ENCODE measurements around the gene GBP3.
"Not testable (repeated sequence)": the region's sequence is repeated elsewhere in the genome, so short reads cannot be mapped to it uniquely, and the experiment has no call there.

The GBP3 gene

DNA sequence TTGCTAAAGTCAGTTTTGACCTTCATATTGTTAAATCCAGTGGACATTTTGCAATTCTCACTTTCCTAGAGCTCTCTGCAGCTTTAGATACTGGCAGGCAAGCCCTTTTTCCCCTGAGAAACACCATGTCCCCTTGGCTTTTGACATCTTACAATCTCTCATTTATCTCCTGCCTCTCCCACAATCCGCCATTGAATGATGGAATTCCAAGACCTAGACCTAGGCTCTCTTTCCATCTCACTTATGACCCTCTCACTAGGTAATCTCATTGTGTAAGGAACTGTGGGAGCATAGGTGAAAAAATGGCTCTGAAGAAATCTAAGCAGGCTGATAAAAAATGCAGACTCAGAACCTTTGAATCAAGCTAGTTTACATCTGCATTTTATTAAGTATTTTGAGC, 32.2 kb downstream of the GBP3 start:
- Histone ChIP-seq H3K4me3 (ENCODE audit: low read length) (no peak overlapping the region), H3K4me1 (ENCODE audit: control insufficient read depth, insufficient read depth, low read length) (peaks cover 13% of the 10 kb centered on the region), H3K27me3 (ENCODE audit: control insufficient read depth, insufficient read depth, low read length) (no peaks in the 10 kb centered on the region), H3K4me2 (ENCODE audit: low read length) (no peak overlapping the region), H3K9ac (ENCODE audit: low read depth, low read length) (no peak overlapping the region), H3K9me3 (replicated peaks; ENCODE audit: low read length) (no peaks in the 10 kb centered on the region), H3K36me3 (ENCODE audit: insufficient read depth, low read length) (peaks cover 7% of the 10 kb centered on the region)

DNA sequence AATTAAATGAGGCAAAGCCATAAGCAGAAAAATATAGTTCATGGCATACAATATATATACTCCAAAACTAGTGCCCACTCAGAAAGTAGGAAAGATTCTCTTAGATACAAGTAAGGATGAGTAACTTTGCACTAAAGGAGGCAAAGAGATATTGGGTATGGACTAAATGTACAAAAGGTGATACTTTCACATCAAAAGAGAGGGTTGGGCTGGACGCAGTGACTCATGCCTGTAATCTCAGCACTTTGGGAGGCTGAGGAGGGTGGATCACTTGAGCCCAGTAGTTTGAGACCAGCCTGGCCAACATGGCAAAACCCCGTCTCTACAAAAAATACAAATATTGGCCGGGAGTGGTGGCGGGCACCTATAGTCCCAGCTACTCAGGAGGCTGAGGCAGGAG, 37.0 kb downstream of the GBP3 start:
- Histone ChIP-seq H3K27me3 (ENCODE audit: control insufficient read depth, insufficient read depth, low read length) (no peaks in the 10 kb centered on the region), H3K4me3 (ENCODE audit: low read length) (no peak overlapping the region), H3K36me3 (ENCODE audit: insufficient read depth, low read length) (peaks cover 9% of the 10 kb centered on the region), H3K4me2 (ENCODE audit: low read length) (no peak overlapping the region), H3K9ac (ENCODE audit: low read depth, low read length) (no peak overlapping the region), H3K9me3 (replicated peaks; ENCODE audit: low read length) (no peaks in the 10 kb centered on the region), H3K4me1 (ENCODE audit: control insufficient read depth, insufficient read depth, low read length) (peaks cover 28% of the 10 kb centered on the region)

GRCh38 chr1:88985032-88985431, 37.6 kb downstream of the GBP3 start:
- Histone ChIP-seq H3K27me3 (ENCODE audit: control insufficient read depth, insufficient read depth, low read length) (no peaks in the 10 kb centered on the region), H3K36me3 (ENCODE audit: insufficient read depth, low read length) (peaks cover 9% of the 10 kb centered on the region), H3K4me1 (ENCODE audit: control insufficient read depth, insufficient read depth, low read length) (peaks cover 28% of the 10 kb centered on the region), H3K4me2 (ENCODE audit: low read length) (peak overlapping the region; percentile 13), H3K9ac (ENCODE audit: low read depth, low read length) (no peak overlapping the region), H3K4me3 (ENCODE audit: low read length) (no peak overlapping the region), H3K9me3 (replicated peaks; ENCODE audit: low read length) (no peaks in the 10 kb centered on the region)

DNA sequence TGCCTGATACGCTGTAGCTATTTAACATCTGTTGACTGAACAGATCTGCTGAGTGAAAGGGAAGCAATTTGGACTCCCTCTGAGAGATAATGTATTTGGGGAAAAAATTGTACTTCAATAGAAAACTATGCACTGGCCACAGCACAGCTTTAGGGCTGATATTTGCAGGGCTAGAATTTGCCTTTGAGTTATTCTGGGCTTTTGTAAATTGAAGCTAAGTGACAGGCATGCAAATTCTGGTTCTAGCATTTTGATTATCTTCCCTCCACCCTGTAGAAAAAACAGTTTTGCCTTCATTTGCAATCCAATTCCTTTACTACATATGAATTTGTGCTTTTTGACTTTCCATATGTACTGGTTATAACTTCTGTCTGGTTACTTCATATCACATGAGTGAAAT, 38.1 kb downstream of the GBP3 start:
- Histone ChIP-seq H3K9me3 (replicated peaks; ENCODE audit: low read length) (no peaks in the 10 kb centered on the region), H3K4me2 (ENCODE audit: low read length) (peak overlapping the region; percentile 13), H3K9ac (ENCODE audit: low read depth, low read length) (peak overlapping the region; percentile 10), H3K27me3 (ENCODE audit: control insufficient read depth, insufficient read depth, low read length) (no peaks in the 10 kb centered on the region), H3K4me1 (ENCODE audit: control insufficient read depth, insufficient read depth, low read length) (peaks cover 33% of the 10 kb centered on the region), H3K36me3 (ENCODE audit: insufficient read depth, low read length) (peaks cover 9% of the 10 kb centered on the region), H3K4me3 (ENCODE audit: low read length) (no peak overlapping the region)

DNA sequence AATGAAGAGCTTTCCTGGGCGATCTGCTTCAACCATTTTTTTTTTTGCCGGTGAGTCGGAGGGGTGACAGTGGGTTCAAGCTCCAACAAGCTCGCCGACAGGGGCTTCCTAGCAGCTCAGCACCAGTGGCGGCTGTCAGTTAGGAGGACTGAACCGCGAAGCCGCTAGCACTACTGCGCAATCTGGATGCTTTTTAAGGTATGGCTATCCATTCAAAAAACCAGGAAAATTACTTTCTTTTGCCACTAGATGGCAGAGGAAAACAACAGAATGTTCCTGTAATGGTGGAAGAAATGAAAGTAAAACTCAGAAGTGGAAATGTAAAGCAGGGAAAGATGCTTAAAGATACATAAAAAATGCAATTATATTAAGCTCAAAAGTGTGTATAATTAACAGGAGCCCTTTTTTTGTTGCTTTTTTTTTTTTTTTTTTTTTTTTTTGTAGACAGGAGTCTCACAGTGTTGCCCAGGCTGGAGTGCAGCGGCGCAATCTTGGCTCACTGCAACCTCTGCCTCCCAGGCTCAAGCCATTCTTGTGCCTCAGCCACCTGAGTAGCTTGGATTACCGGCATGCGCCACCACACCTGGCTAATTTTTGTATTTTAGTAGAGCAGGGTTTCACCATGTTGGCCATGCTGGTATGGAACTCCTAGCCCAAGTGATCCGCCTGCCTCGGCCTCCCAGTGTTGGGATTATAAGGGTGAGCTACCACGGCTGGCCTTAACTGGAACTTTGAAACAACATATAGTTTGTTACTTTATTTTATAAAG, 38.7 kb downstream of the GBP3 start:
- Histone ChIP-seq H3K9ac (ENCODE audit: low read depth, low read length) (peak overlapping the region; percentile 10), H3K4me3 (ENCODE audit: low read length) (peak overlapping the region; percentile 38), H3K4me2 (ENCODE audit: low read length) (peak overlapping the region; percentile 13), H3K4me1 (ENCODE audit: control insufficient read depth, insufficient read depth, low read length) (peaks cover 37% of the 10 kb centered on the region), H3K27me3 (ENCODE audit: control insufficient read depth, insufficient read depth, low read length) (no peaks in the 10 kb centered on the region), H3K9me3 (replicated peaks; ENCODE audit: low read length) (no peaks in the 10 kb centered on the region), H3K36me3 (ENCODE audit: insufficient read depth, low read length) (peaks cover 11% of the 10 kb centered on the region)

DNA sequence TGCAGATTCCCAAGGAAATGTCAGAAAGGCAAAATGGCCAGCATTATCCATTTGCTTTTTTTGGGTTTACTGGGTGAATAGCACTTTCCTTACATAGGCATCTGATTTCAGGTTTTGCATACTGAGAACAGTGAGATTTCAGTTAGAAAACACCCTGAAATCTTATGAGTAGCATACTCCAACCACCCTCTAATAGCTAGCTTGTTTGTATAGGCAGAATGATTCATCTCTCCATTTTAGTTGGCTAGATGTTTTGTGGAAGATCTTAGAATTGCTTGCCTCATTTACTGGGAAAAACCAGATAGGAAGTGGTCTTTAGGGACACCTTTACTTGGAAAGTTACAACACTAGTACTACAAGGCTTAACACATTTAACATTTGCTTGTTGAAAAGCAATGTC, 40.6 kb downstream of the GBP3 start:
- no peak overlapping the region for H3K4me2 ChIP-seq (ENCODE audit: low read length)
- peaks cover 37% of the 10 kb centered on the region for H3K4me1 ChIP-seq (ENCODE audit: control insufficient read depth, insufficient read depth, low read length)
- no peaks in the 10 kb centered on the region for H3K9me3 ChIP-seq (replicated peaks; ENCODE audit: low read length)
- no peak overlapping the region for H3K9ac ChIP-seq (ENCODE audit: low read depth, low read length)
- H3K27me3 ChIP-seq (ENCODE audit: control insufficient read depth, insufficient read depth, low read length) = no peaks in the 10 kb centered on the region
- H3K4me3 ChIP-seq (ENCODE audit: low read length) = no peak overlapping the region
- H3K36me3 ChIP-seq (ENCODE audit: insufficient read depth, low read length) = peaks cover 9% of the 10 kb centered on the region

DNA sequence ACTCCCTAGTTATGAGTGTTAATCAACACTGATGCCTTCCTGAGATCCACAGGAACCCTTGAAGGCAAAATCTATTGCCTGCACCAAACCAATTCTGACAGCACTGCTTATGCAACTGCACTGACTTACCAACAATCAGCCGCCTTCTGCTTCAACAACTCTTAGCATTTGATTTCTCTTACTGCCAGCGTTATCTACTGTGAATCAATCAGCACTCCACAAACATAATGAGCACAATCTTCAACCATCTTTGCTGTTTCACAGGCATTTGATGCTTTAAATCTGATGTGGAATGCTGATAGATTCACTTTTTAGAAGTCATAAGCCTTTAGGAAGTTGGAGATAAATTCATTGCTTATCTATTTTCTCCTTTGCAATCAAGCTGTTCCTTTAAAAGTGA, 41.2 kb downstream of the GBP3 start:
- not testable (repeated sequence) for H3K4me3 ChIP-seq (ENCODE audit: low read length); H3K9ac ChIP-seq (ENCODE audit: low read depth, low read length); H3K4me2 ChIP-seq (ENCODE audit: low read length); H3K9me3 ChIP-seq (replicated peaks; ENCODE audit: low read length); H3K36me3 ChIP-seq (ENCODE audit: insufficient read depth, low read length); H3K27me3 ChIP-seq (ENCODE audit: control insufficient read depth, insufficient read depth, low read length)
- peaks cover 37% of the 10 kb centered on the region for H3K4me1 ChIP-seq (ENCODE audit: control insufficient read depth, insufficient read depth, low read length)

- Histone ChIP-seq H3K4me1 (ENCODE audit: control insufficient read depth, insufficient read depth, low read length) (peaks cover 37% of the 10 kb centered on the region), H3K27me3 (ENCODE audit: control insufficient read depth, insufficient read depth, low read length) (no peaks in the 10 kb centered on the region), H3K9me3 (replicated peaks; ENCODE audit: low read length) (no peaks in the 10 kb centered on the region), H3K9ac (ENCODE audit: low read depth, low read length) (no peak overlapping the region), H3K4me2 (ENCODE audit: low read length) (no peak overlapping the region), H3K36me3 (ENCODE audit: insufficient read depth, low read length) (peaks cover 7% of the 10 kb centered on the region), H3K4me3 (ENCODE audit: low read length) (no peak overlapping the region)
These were observed 41.8 kb downstream of the GBP3 start for GRCh38 chr1:88980870-88981269.

DNA sequence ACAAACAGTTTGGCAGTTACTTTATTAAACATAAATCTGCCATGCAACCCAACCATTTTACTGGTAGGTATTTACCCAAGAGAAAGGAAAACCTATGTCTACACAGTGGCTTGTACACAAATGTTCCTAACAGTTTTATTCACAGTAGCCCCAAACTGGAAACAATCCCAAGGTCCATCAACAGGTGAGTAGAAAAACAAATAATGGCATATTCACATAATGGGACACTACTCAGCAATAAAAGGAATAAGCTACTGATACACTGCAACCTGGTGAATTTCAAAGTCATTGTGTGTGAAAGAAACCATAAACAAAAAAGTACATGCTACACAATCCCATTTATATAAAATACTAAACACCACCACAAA, 42.9 kb downstream of the GBP3 start:
- H3K9me3 ChIP-seq (replicated peaks; ENCODE audit: low read length) = no peaks in the 10 kb centered on the region
- no peak overlapping the region for H3K9ac ChIP-seq (ENCODE audit: low read depth, low read length)
- H3K36me3 ChIP-seq (ENCODE audit: insufficient read depth, low read length) = peaks cover 7% of the 10 kb centered on the region
- H3K27me3 ChIP-seq (ENCODE audit: control insufficient read depth, insufficient read depth, low read length) = no peaks in the 10 kb centered on the region
- no peak overlapping the region for H3K4me2 ChIP-seq (ENCODE audit: low read length)
- peaks cover 26% of the 10 kb centered on the region for H3K4me1 ChIP-seq (ENCODE audit: control insufficient read depth, insufficient read depth, low read length)
- H3K4me3 ChIP-seq (ENCODE audit: low read length) = no peak overlapping the region

DNA sequence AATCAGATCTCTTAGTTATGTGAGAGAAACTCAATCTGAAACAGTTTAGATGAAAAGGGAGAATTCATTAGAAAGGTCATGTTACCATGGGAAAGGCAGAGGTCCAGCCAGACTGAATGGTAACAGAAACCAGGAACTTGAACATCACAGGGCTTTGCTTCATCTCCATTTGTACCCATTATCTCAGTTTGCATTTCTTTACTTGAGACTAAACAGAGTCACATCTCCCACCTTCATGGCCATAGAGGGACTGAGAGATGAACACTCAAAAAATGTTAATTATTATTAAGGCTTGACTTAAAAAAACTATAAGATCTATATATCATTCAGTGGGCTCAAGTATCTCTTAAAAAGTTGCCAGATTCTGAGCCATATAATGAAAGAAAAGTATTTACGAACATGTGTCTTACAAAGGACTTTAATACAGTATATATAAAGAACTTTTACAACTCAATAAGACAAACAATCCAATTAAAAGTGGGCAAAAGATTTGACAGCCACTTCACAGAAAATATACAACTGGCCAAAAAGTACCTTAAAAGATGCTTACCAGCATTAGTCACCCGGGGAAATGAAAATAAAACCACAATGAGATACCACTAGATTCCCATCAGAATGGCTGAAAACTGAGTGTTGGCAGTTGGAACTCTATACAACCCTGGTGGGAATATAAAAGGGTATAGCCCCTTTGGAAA, 43.5 kb downstream of the GBP3 start:
- Histone ChIP-seq H3K9me3 (replicated peaks; ENCODE audit: low read length) (no peaks in the 10 kb centered on the region), H3K4me2 (ENCODE audit: low read length) (no peak overlapping the region), H3K4me1 (ENCODE audit: control insufficient read depth, insufficient read depth, low read length) (peaks cover 21% of the 10 kb centered on the region), H3K9ac (ENCODE audit: low read depth, low read length) (no peak overlapping the region), H3K36me3 (ENCODE audit: insufficient read depth, low read length) (peaks cover 7% of the 10 kb centered on the region), H3K27me3 (ENCODE audit: control insufficient read depth, insufficient read depth, low read length) (no peaks in the 10 kb centered on the region), H3K4me3 (ENCODE audit: low read length) (no peak overlapping the region)

- H3K9ac ChIP-seq (ENCODE audit: low read depth, low read length) = no peak overlapping the region
- H3K4me1 ChIP-seq (ENCODE audit: control insufficient read depth, insufficient read depth, low read length) = peaks cover 9% of the 10 kb centered on the region
- no peak overlapping the region for H3K4me3 ChIP-seq (ENCODE audit: low read length)
- H3K9me3 ChIP-seq (replicated peaks; ENCODE audit: low read length) = no peaks in the 10 kb centered on the region
- no peaks in the 10 kb centered on the region for H3K27me3 ChIP-seq (ENCODE audit: control insufficient read depth, insufficient read depth, low read length)
- H3K36me3 ChIP-seq (ENCODE audit: insufficient read depth, low read length) = peaks cover 5% of the 10 kb centered on the region
- H3K4me2 ChIP-seq (ENCODE audit: low read length) = no peak overlapping the region
These were observed 46.4 kb downstream of the GBP3 start for GRCh38 chr1:88976235-88976634.

DNA sequence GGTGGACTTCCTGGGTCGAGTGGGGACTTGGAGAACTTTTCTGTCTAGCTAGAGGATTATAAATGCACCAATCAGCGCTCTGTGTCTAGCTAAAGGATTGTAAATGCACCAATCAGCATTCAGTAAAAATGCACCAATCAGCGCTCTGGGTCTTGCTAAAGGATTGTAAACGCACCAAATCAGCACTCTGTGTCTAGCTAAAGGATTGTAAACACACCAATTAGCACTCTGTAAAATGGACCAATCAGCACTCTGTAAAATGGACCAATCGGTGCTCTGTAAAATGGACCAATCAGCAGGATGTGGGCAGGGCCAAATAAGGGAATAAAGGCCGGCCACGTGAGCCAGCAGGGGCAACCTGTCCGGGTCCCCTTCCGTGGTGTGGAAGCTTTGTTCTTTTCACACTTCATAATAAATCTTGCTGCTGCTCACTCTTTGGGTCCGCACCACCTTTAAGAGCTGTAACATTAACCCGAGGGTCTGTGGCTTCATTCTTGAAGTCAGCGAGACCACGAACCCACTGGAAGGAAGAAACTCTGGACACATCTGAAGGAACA, 48.0 kb downstream of the GBP3 start:
- not testable (repeated sequence) for H3K4me3 ChIP-seq (ENCODE audit: low read length); H3K4me2 ChIP-seq (ENCODE audit: low read length); H3K27me3 ChIP-seq (ENCODE audit: control insufficient read depth, insufficient read depth, low read length); H3K9ac ChIP-seq (ENCODE audit: low read depth, low read length); H3K4me1 ChIP-seq (ENCODE audit: control insufficient read depth, insufficient read depth, low read length); H3K36me3 ChIP-seq (ENCODE audit: insufficient read depth, low read length); H3K9me3 ChIP-seq (replicated peaks; ENCODE audit: low read length)

Data from skeletal muscle satellite cell (primary cell).